Measurements from ENCODE around the gene EVX2. TPM values are rescaled to one million over a fixed set of nuclear protein-coding genes. Genes with fewer than 3 reads are reported as not detected.

Gene EVX2
- total RNA-seq, 4 donors from 2014 or later = not detected

DNA sequence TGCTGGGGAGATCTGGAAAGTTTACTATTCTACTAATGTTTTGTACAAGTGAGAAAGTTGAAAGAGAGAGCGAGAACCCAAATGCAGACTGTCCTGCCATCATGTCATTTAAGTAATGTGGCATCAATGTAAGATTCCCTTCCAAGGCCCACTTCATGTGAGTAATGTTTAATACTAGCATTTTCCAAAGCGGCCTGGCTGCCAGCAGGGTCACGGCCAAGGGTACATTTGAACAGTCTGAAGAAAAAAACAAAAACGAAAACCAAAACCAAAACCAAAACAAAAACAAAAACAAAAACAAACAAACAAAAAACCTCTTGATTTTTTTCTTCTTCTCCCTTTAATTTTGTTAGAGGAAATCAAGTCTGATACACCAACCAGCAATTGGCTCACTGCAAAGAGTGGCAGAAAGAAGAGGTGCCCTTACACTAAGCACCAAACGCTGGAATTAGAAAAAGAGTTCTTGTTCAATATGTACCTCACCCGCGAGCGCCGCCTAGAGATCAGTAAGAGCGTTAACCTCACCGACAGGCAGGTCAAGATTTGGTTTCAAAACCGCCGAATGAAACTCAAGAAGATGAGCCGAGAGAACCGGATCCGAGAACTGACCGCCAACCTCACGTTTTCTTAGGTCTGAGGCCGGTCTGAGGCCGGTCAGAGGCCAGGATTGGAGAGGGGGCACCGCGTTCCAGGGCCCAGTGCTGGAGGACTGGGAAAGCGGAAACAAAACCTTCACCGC, 35.0 kb upstream of the EVX2 start:
- Histone ChIP-seq H3K27ac (no peak overlapping the region), H3K27me3 (peaks cover 100% of the 10 kb centered on the region), H3K36me3 (no peaks in the 10 kb centered on the region), H3K4me1 (peaks cover 35% of the 10 kb centered on the region), H3K9me3 (no peaks in the 10 kb centered on the region), H3K4me3 (peak overlapping the region; percentile 35)
- TF ChIP-seq POLR2AphosphoS5 (IDR thresholded peaks at IDR 0.05) (no peak), POLR2A (IDR thresholded peaks at IDR 0.05) (no peak), EP300 (IDR thresholded peaks at IDR 0.05) (no peak)
- TF ChIP-seq, protein P1, sequence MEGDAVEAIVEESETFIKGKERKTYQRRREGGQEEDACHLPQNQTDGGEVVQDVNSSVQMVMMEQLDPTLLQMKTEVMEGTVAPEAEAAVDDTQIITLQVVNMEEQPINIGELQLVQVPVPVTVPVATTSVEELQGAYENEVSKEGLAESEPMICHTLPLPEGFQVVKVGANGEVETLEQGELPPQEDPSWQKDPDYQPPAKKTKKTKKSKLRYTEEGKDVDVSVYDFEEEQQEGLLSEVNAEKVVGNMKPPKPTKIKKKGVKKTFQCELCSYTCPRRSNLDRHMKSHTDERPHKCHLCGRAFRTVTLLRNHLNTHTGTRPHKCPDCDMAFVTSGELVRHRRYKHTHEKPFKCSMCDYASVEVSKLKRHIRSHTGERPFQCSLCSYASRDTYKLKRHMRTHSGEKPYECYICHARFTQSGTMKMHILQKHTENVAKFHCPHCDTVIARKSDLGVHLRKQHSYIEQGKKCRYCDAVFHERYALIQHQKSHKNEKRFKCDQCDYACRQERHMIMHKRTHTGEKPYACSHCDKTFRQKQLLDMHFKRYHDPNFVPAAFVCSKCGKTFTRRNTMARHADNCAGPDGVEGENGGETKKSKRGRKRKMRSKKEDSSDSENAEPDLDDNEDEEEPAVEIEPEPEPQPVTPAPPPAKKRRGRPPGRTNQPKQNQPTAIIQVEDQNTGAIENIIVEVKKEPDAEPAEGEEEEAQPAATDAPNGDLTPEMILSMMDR (IDR thresholded peaks at IDR 0.05) = peak in 1 of 2 donors; percentile 39
- WGBS = 31% methylated on average over 24 of the region's 24 CpGs
- DNase-seq (ENCODE audit: low spot score in 2 of 2) = no peak

DNA sequence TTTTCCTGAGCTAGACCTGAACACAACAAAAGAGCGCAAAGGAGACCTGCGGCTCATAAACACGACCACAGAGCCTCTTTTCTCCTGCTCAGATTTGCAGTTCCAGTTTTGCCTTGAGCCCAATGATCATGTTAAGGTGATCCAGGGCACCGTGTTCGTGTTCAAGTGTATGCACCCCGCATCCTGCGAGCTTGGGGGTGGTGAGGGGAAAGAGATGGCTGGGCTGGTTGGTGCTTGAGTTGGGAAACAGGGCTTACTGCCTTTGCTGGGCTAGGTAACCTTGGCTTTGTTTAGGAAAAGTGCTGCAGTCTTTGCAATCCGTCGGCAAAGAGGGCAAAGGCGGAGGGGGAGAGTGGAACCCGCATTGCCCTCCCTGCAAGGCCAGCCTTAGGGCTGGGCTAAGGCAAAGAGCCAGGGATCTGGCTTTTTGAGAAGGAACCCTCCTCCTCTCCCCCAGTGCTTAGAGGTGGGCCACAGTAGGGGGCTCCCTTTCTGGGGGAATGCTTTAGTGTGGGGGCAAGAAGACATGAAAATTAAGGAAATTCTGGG, 34.1 kb upstream of the EVX2 start:
- H3K27me3 ChIP-seq = peaks cover 100% of the 10 kb centered on the region

DNA sequence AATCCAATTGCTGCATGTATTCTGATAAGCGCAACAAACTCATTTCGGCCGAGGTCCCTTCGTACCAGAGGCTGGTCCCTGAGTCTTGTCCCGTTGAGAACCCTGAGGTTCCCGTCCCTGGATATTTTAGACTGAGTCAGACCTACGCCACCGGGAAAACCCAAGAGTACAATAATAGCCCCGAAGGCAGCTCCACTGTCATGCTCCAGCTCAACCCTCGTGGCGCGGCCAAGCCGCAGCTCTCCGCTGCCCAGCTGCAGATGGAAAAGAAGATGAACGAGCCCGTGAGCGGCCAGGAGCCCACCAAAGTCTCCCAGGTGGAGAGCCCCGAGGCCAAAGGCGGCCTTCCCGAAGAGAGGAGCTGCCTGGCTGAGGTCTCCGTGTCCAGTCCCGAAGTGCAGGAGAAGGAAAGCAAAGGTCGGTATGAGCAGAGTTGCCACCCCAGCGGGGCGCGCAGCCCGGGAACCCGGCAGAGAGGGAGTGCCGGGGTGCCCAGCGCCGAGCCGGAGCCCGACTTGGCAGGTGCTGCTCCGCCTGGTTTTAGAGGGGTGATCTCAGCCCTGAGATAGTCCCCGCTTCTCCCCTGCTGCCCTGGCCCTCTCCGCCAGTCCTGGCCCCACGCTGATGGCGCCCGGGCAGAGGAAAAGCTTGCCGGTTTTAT, 33.5 kb upstream of the EVX2 start:
- peaks cover 20% of the 10 kb centered on the region for H3K4me1 ChIP-seq
- H3K27me3 ChIP-seq = peaks cover 100% of the 10 kb centered on the region
- H3K9me3 ChIP-seq = no peaks in the 10 kb centered on the region
- H3K4me3 ChIP-seq = peak overlapping the region; percentile 35
- H3K36me3 ChIP-seq = no peaks in the 10 kb centered on the region
- H3K27ac ChIP-seq = no peak overlapping the region
- DNase-seq (ENCODE audit: low spot score in 2 of 2) = no peak
- WGBS = 30% methylated on average over 4 of the region's 40 CpGs
- TF ChIP-seq EP300 (IDR thresholded peaks at IDR 0.05) (no peak), POLR2A (IDR thresholded peaks at IDR 0.05) (no peak), POLR2AphosphoS5 (IDR thresholded peaks at IDR 0.05) (no peak)
- TF ChIP-seq, protein P1 (IDR thresholded peaks at IDR 0.05) = no peak

More for the DNA sequence above, 34.1 kb upstream of the EVX2 start:
- WGBS = 40% methylated on average over 11 of the region's 11 CpGs
- Histone ChIP-seq H3K36me3 (no peaks in the 10 kb centered on the region), H3K4me1 (peaks cover 26% of the 10 kb centered on the region), H3K4me3 (peak overlapping the region; percentile 35), H3K27ac (no peak overlapping the region), H3K9me3 (no peaks in the 10 kb centered on the region)
- TF ChIP-seq, protein P1 (IDR thresholded peaks at IDR 0.05) = no peak
- no peak for TF ChIP-seq POLR2AphosphoS5 (IDR thresholded peaks at IDR 0.05)
- TF ChIP-seq POLR2A (IDR thresholded peaks at IDR 0.05) = no peak
- TF ChIP-seq EP300 (IDR thresholded peaks at IDR 0.05) = no peak
- DNase-seq (ENCODE audit: low spot score in 2 of 2) = peak in 1 of 2 donors; percentile 40

DNA sequence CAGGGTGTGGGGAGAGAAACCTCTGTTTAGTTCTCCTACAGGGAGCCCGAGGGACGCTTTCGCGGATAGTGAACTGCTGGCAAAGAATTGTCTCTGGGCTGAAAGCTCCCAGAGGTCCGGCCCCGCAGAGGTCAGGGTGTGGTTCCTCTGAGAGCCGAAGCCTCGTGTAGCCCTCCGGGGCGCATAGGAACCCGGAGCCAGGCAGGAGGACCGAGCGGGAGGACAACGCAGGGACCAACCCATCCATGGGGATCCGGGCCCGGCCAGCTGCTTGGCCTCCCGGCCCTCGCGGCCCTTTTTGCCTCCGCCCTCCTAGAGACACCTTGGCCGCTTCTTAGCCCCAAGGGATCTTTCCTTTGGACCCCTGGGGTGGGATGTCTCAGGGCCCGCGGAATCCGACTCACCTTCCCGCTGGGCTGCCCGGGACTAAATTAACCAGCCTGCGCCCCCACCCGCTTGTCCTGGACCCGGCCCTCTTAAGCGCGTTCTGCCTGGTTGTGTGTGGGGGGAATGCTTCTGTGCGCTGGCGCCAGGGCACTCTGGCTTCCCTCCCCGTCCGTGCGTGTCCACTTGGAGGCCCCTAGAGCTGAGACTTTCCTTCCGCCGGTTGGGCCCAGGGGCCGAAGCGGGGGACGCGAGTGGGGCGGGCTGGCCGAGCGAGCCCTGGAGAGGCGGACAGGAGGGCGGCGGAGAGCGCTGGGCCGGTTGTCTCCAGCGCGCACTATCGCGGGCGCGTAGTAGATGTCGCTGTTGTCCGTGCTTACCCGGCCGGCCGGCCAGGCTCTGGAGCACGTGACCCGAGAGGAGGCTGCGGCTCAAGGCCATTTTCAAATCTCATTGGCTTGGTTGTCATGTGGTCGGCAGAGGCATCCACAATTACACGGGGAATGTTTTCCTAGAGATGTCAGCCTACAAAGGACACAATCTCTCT, 32.4 kb upstream of the EVX2 start, which contains the start of gene HOXD10:
Gene HOXD10, plus strand, starts transcription at position 896 of the 931 bp plus-strand sequence. CDS start 56 bp downstream, outside the sequence.
- peak within 1 kb of the TSS; percentile 35 for H3K4me3 ChIP-seq
- H3K4me1 ChIP-seq = peaks cover 14% of the 10 kb centered on the region
- DNase-seq (ENCODE audit: low spot score in 2 of 2) = no peak
- 11% methylated on average over 38 of the region's 66 CpGs for WGBS
- H3K27ac ChIP-seq = peak within 1 kb of the TSS; percentile 31
- H3K27me3 ChIP-seq = peaks cover 100% of the 10 kb centered on the region
- H3K9me3 ChIP-seq = no peaks in the 10 kb centered on the region
- H3K36me3 ChIP-seq = no peaks in the 10 kb centered on the region
- TF ChIP-seq POLR2AphosphoS5 (IDR thresholded peaks at IDR 0.05) (no peak), EP300 (IDR thresholded peaks at IDR 0.05) (no peak), POLR2A (IDR thresholded peaks at IDR 0.05) (no peak)
- TF ChIP-seq, protein P1 (IDR thresholded peaks at IDR 0.05) = no peak

All from suprapubic skin (tissue), 4 donors.